A549 (cell line): ENCODE measurements around the gene SEPTIN10. TPM values are rescaled to one million over a fixed set of nuclear protein-coding genes. Genes with fewer than 3 reads are reported as not detected.
A peak's percentile ranks its signal among the peaks of the same experiment; 100 is the strongest.

ENCODE experiments used
- ATAC-seq, 2 experiments: fragments of 200-7000 bp in 1 of 2; fragments of >200 bp in 1 of 2; cut with Nextera tagmentation in 1 of 2; cut with Tn5 transposase in 1 of 2; 3 replicates each; pipeline versions ENCODE4 v1.8.0 to v1.9.1; 2018 to 2020; ENCODE audit warnings: mild to moderate bottlenecking in 1 of 2, moderate library complexity in 1 of 2
- CTCF ChIA-PET: fragments of 300-600 bp; sonication (Branson Sonifier 250); formaldehyde crosslinking; extraction: SDS; loops from one replicate; lab custom pipeline; 2021; ENCODE audit warnings: antibody characterized with exemption, inconsistent platforms; lab: Yijun Ruan, JAX
- POLR2A ChIA-PET: fragments of 350-600 bp; formaldehyde crosslinking; extraction: SDS; loops from one replicate; lab custom pipeline; 2021; ENCODE audit warnings: antibody characterized with exemption, inconsistent platforms; lab: Yijun Ruan, JAX
- DNase-seq, 2 experiments: peaks; one replicate each; pipeline versions ENCODE4 v3.0.0 to v3.0.0-alpha.2; 2011 to 2016; ENCODE audit warnings: low read depth in 1 of 2, low spot score in 1 of 2
- FAIRE-seq: peaks from 2 replicates; lab custom pipeline; 2011; peaks lifted over from hg19 to GRCh38; lab: Jason Lieb, UNC
- H3K27ac ChIP-seq, 2 experiments: fragments of >200 bp; sonication (Bioruptor Twin); formaldehyde crosslinking; 3 replicates each; pipeline ENCODE4 v1.5.1; 2016 to 2017
- H3K4me1 ChIP-seq: fragments of >200 bp; sonication (Bioruptor Twin); formaldehyde crosslinking; 3 replicates; pipeline ENCODE4 v1.6.1; 2016
- H3K4me2 ChIP-seq: fragments of >200 bp; sonication (Bioruptor Twin); formaldehyde crosslinking; 3 replicates; pipeline ENCODE4 v1.6.1; 2016
- H3K4me3 ChIP-seq: fragments of >200 bp; sonication (Bioruptor Twin); formaldehyde crosslinking; 3 replicates; pipeline ENCODE4 v1.5.1; 2016
- H3K9me3 ChIP-seq: fragments of >200 bp; sonication (Bioruptor Twin); formaldehyde crosslinking; 3 replicates; pipeline ENCODE4 v1.6.1; 2016
- BHLHE40 ChIP-seq: IDR thresholded peaks from 2 replicates; pipeline ENCODE4 v1.6.1; 2012; ENCODE audit warnings: low read depth, low read length, inconsistent platforms
- CBX8 ChIP-seq: fragments of 200-600 bp; sonication (generic); IDR thresholded peaks from 2 replicates; pipeline ENCODE4 v1.6.1; 2016
- CEBPB ChIP-seq, 2 experiments: fragments of >200 bp in 1 of 2; sonication (Bioruptor Twin) in 1 of 2; formaldehyde crosslinking in 1 of 2; IDR thresholded peaks; 2 replicates each; pipeline ENCODE4 v1.6.1; 2012 to 2016
- CHD4 ChIP-seq: fragments of 200-600 bp; sonication (generic); IDR thresholded peaks from 2 replicates; pipeline ENCODE4 v1.6.1; 2016; ENCODE audit warnings: antibody characterized with exemption, mild to moderate bottlenecking, borderline replicate concordance
- EHMT2 ChIP-seq: fragments of 200-600 bp; sonication (generic); IDR thresholded peaks from 2 replicates; pipeline ENCODE4 v1.6.1; 2016; ENCODE audit warnings: antibody characterized with exemption, low read depth, mild to moderate bottlenecking, moderate library complexity
- ELK1 ChIP-seq: fragments of 150-350 bp; IDR thresholded peaks from 2 replicates; pipeline ENCODE4 v1.6.1; 2014; ENCODE audit warnings: low read depth, mild to moderate bottlenecking, low read length
- HOXB5 ChIP-seq: fragments of 250-450 bp; sonication (Bioruptor Pico); IDR thresholded peaks from 2 replicates; pipeline ENCODE4 v1.5.0; 2020; ENCODE audit warnings: mild to moderate bottlenecking, moderate library complexity
- JUN ChIP-seq, 2 experiments: fragments of >200 bp; sonication (Bioruptor Twin); formaldehyde crosslinking; IDR thresholded peaks; 2 replicates in 1 of 2; 3 replicates in 1 of 2; pipeline ENCODE4 v1.6.1; 2016 to 2017
- JUNB ChIP-seq: fragments of >200 bp; sonication (Bioruptor Twin); formaldehyde crosslinking; IDR thresholded peaks from 2 replicates; pipeline ENCODE4 v1.6.1; 2016
- KDM5A ChIP-seq: fragments of 200-600 bp; sonication (generic); IDR thresholded peaks from 2 replicates; pipeline ENCODE4 v1.6.1; 2016; ENCODE audit warnings: antibody characterized with exemption, mild to moderate bottlenecking
- MAFK ChIP-seq: fragments of 450-650 bp; IDR thresholded peaks from 2 replicates; pipeline ENCODE4 v1.6.1; 2014; ENCODE audit not compliant: partially characterized antibody
- MAZ ChIP-seq: fragments of 150-350 bp; IDR thresholded peaks from 2 replicates; pipeline ENCODE4 v1.6.1; 2014; ENCODE audit warnings: antibody characterized with exemption, low read depth, low read length, borderline replicate concordance
- PBX3 ChIP-seq: IDR thresholded peaks from 2 replicates; pipeline ENCODE4 v1.6.1; 2012
- REST ChIP-seq: fragments of 200-600 bp; sonication (generic); IDR thresholded peaks from 2 replicates; pipeline ENCODE4 v1.6.1; 2016; ENCODE audit warnings: antibody characterized with exemption, mild to moderate bottlenecking, moderate library complexity
- RFX5 ChIP-seq: fragments of 450-650 bp; IDR thresholded peaks from 2 replicates; pipeline ENCODE4 v1.7.1; 2014; ENCODE audit warnings: antibody characterized with exemption, mild to moderate bottlenecking, moderate library complexity
- TFCP2L1 ChIP-seq: fragments of 250-450 bp; sonication (Bioruptor Pico); IDR thresholded peaks from 2 replicates; pipeline ENCODE4 v1.5.0; 2021; ENCODE audit warnings: mild to moderate bottlenecking
- USF2 ChIP-seq: fragments of 450-650 bp; IDR thresholded peaks from 2 replicates; pipeline ENCODE4 v1.6.1; 2014; ENCODE audit warnings: antibody characterized with exemption
- ZSCAN20 ChIP-seq: fragments of 250-450 bp; sonication (Bioruptor Pico); IDR thresholded peaks from 2 replicates; pipeline ENCODE4 v1.8.0; 2022; ENCODE audit warnings: mild to moderate bottlenecking, moderate library complexity
- WGBS: methylation state at CpG from one replicate; pipeline ENCODE4 v1.1.6; 2017; ENCODE audit errors: missing lambda C conversion rate; 5-methylcytosine and 5-hydroxymethylcytosine counted together
- polyA plus RNA-seq, 4 experiments: library from polyadenylated mRNA; depleted of rRNA in 3 of 4; stranded (reverse); fragments of >200 nt; fragmentation: RNase III in 1 of 4; extraction: RNeasy Plus Mini Kit Qiagen cat#74134 plus additional on column Dnase treatment in 1 of 4; gene quantifications; 2 replicates in 3 of 4; 3 replicates in 1 of 4; pipeline ENCODE4 v1.2.3, GENCODE V29; 2011 to 2017

SEPTIN10 gene
- polyA plus RNA-seq, 2 of the 4 experiments (the other 2 are of a cell fraction): 87.6 to 95.0 TPM

GRCh38 chr2:109633284-109633961 is 19.7 kb upstream of the SEPTIN10 start:
- Histone ChIP-seq H3K4me3 (no peak overlapping the region), H3K27ac (no peak overlapping the region), H3K9me3 (no peaks in the 10 kb centered on the region), H3K4me2 (no peak overlapping the region), H3K4me1 (peaks cover 5% of the 10 kb centered on the region; the same call in 1 of the 3 replicates)
- WGBS: 82% methylated on average over 10 of the region's 10 CpGs
- ChIA-PET CTCF (no interaction called here), POLR2A (no interaction called here)
- TF ChIP-seq BHLHE40 (no peak), CBX8 (no peak), CHD4 (no peak), MAZ (no peak), MAFK (no peak), JUN (IDR thresholded peaks at IDR 0.05) (no peak), REST (no peak), JUNB (no peak), TFCP2L1 (no peak), ELK1 (no peak), RFX5 (no peak), HOXB5 (no peak), ZSCAN20 (CRISPR knock-in tag) (no peak), KDM5A (no peak), USF2 (no peak), PBX3 (no peak)
- DNase-seq (no peak), FAIRE-seq (no peak), ATAC-seq (no peak)

- peak overlapping the region in 1 of 2 experiments; percentile 8; a peak in 1 of 6 replicates for H3K27ac ChIP-seq
- H3K4me1 ChIP-seq: peaks cover 5% of the 10 kb centered on the region; the same call in 1 of the 3 replicates
- ChIA-PET CTCF (interaction anchor here (1.2 to 1.3 kb wide), 2 partner anchors 9 to 10 kb away, joined by 3 to 4 read pairs; no protein-coding TSS in a partner anchor), POLR2A (no interaction called here)
- no peak for FAIRE-seq
- no peak for ATAC-seq
- no peak overlapping the region for H3K4me2 ChIP-seq
- 79% methylated on average over 14 of the region's 14 CpGs for WGBS
- TF ChIP-seq CEBPB (IDR thresholded peaks at IDR 0.05): peak; percentile 34 to 37; a peak in 1 of 4 replicates
- no peak for TF ChIP-seq EHMT2
- H3K4me3 ChIP-seq: no peak overlapping the region
- DNase-seq: no peak
- no peaks in the 10 kb centered on the region for H3K9me3 ChIP-seq
These were observed 18.5 kb upstream of the SEPTIN10 start for GRCh38 chr2:109632158-109632789.
